HCT116 (cell line): ENCODE results near the gene DNLZ. TPM values are rescaled to one million over a fixed set of nuclear protein-coding genes. Genes with fewer than 3 reads are reported as not detected.

Source experiments
- ATAC-seq: fragments of 200-7000 bp; cut with Tn5 transposase; 2 replicates; pipeline ENCODE4 v1.9.1; 2020; ENCODE audit warnings: mild to moderate bottlenecking, moderate library complexity
- BruUV-seq: library from RNA; stranded (reverse); fragments of 400-500 nt; replicated peaks from 2 replicates; lab custom pipeline; 2021; lab: Mats Ljungman, UMichigan
- CTCF ChIA-PET: fragments of 300-600 bp; sonication (Branson Sonifier 250); formaldehyde crosslinking; loops from one replicate; lab custom pipeline; 2021; ENCODE audit warnings: antibody characterized with exemption; lab: Charles Lee
- POLR2A ChIA-PET: fragments of 300-600, 350-600 bp; sonication (Branson Sonifier 250); formaldehyde crosslinking; loops from one replicate; lab custom pipeline; 2021; ENCODE audit warnings: antibody characterized with exemption; lab: Charles Lee
- RAD21 ChIA-PET, 2 experiments: fragments of 300-600 bp; sonication (Branson Sonifier 250); formaldehyde crosslinking; loops; one replicate each; lab custom pipeline; 2023; ENCODE audit warnings: low total read pairs in 2 of 2; ENCODE audit not compliant: uncharacterized antibody in 2 of 2, unreplicated experiment in 2 of 2, low non-redundant PET in 1 of 2; lab: Charles Lee
- DNase-seq: peaks from one replicate; pipeline ENCODE4 v3.0.0-alpha.2; 2010; ENCODE audit warnings: low read depth, low spot score
- H2AFZ ChIP-seq: fragments of 200-600 bp; shearing (Covaris generic), sonication (generic); 2 replicates; pipeline ENCODE4 v1.6.1; 2017; ENCODE audit warnings: low read depth, mixed run types, mixed read lengths, antibody characterized with exemption, low read length; ENCODE audit not compliant: poor library complexity, severe bottlenecking
- H3K27ac ChIP-seq: 2 replicates; pipeline ENCODE4 v1.5.1; 2012; ENCODE audit warnings: low read depth, low read length
- H3K27me3 ChIP-seq: fragments of 200-600 bp; sonication (generic); 2 replicates; pipeline ENCODE4 v1.6.1; 2016; ENCODE audit warnings: mixed run types, low read length, mixed read lengths; ENCODE audit not compliant: insufficient read depth
- H3K36me3 ChIP-seq, 2 experiments: fragments of 200-500 bp in 1 of 2; fragments of 200-600 bp in 1 of 2; sonication (Bioruptor generic) in 1 of 2; sonication (generic) in 1 of 2; 2 replicates each; pipeline versions ENCODE4 v1.5.1 to v1.6.1; 2014 to 2016; ENCODE audit warnings: low read length in 2 of 2, inconsistent platforms in 1 of 2, mixed read lengths in 1 of 2, mixed run types in 1 of 2; ENCODE audit not compliant: insufficient read depth in 2 of 2, control insufficient read depth in 1 of 2
- H3K4me1 ChIP-seq, 2 experiments: fragments of 200-600 bp in 1 of 2; sonication (generic) in 1 of 2; 2 replicates each; pipeline versions ENCODE4 v1.5.1 to v1.6.1; 2012 to 2017; ENCODE audit warnings: low read length in 2 of 2, inconsistent platforms in 1 of 2, mild to moderate bottlenecking in 1 of 2, mixed read lengths in 1 of 2, mixed run types in 1 of 2, moderate library complexity in 1 of 2; ENCODE audit not compliant: insufficient read depth in 2 of 2, control insufficient read depth in 1 of 2
- H3K4me2 ChIP-seq: fragments of 200-600 bp; sonication (generic); 2 replicates; pipeline ENCODE4 v1.6.1; 2017; ENCODE audit warnings: mixed run types, low read length, mixed read lengths
- H3K4me3 ChIP-seq, 2 experiments: fragments of 200-600 bp in 1 of 2; sonication (generic) in 1 of 2; replicated peaks in 1 of 2; 2 replicates each; pipeline ENCODE4 v1.5.1; 2011 to 2016; ENCODE audit warnings: low read length in 2 of 2, control low read depth in 1 of 2, low read depth in 1 of 2, mild to moderate bottlenecking in 1 of 2, mixed read lengths in 1 of 2, mixed run types in 1 of 2
- H3K79me2 ChIP-seq: fragments of 200-600 bp; sonication (generic); 2 replicates; pipeline ENCODE4 v1.6.1; 2017; ENCODE audit warnings: mild to moderate bottlenecking, mixed run types, low read length, moderate library complexity, mixed read lengths; ENCODE audit not compliant: insufficient read depth
- H3K9ac ChIP-seq: fragments of 200-600 bp; sonication (generic); 2 replicates; pipeline ENCODE4 v1.6.1; 2016; ENCODE audit warnings: low read length, mixed read lengths
- H3K9me2 ChIP-seq: fragments of 200-600 bp; sonication (generic), shearing (Covaris generic); 2 replicates; pipeline ENCODE4 v1.6.1; 2017; ENCODE audit warnings: mixed run types, mild to moderate bottlenecking, moderate library complexity; ENCODE audit not compliant: insufficient read depth
- H3K9me3 ChIP-seq, 2 experiments: fragments of 200-500 bp in 1 of 2; fragments of 200-600 bp in 1 of 2; sonication (Bioruptor generic) in 1 of 2; sonication (generic) in 1 of 2; 2 replicates each; pipeline ENCODE4 v1.6.1; 2014 to 2017; ENCODE audit warnings: low read length in 2 of 2, mixed read lengths in 2 of 2, inconsistent platforms in 1 of 2, low read depth in 1 of 2, mild to moderate bottlenecking in 1 of 2, mixed run types in 1 of 2, moderate library complexity in 1 of 2; ENCODE audit not compliant: control insufficient read depth in 1 of 2, insufficient read depth in 1 of 2
- H4K20me1 ChIP-seq: fragments of 200-600 bp; sonication (generic), shearing (Covaris generic); 2 replicates; pipeline ENCODE4 v1.6.1; 2017; ENCODE audit warnings: mixed run types, mild to moderate bottlenecking, moderate library complexity; ENCODE audit not compliant: insufficient read depth
- ELF1 ChIP-seq: IDR thresholded peaks from 2 replicates; pipeline ENCODE4 v1.6.1; 2012; ENCODE audit warnings: low read depth, borderline replicate concordance
- EZH2phosphoT487 ChIP-seq: fragments of 200-600 bp; IDR thresholded peaks from 2 replicates; pipeline ENCODE4 v1.6.1; 2018; ENCODE audit warnings: antibody characterized with exemption, borderline replicate concordance
- POLR2A ChIP-seq: IDR thresholded peaks from 2 replicates; pipeline ENCODE4 v1.7.0; 2011; ENCODE audit warnings: borderline replicate concordance; ENCODE audit not compliant: insufficient read depth, insufficient read length; ENCODE audit errors: extremely low read depth
- POLR2AphosphoS5 ChIP-seq: IDR thresholded peaks from 2 replicates; pipeline ENCODE4 v1.6.1; 2011; ENCODE audit warnings: mild to moderate bottlenecking, low read depth, low read length, moderate library complexity
- SP1 ChIP-seq: IDR thresholded peaks from 2 replicates; pipeline ENCODE4 v1.6.1; 2012; ENCODE audit warnings: low read depth
- TCF7L2 ChIP-seq: IDR thresholded peaks from 2 replicates; pipeline ENCODE4 v1.7.0; 2011; ENCODE audit warnings: borderline replicate concordance, inconsistent platforms; ENCODE audit not compliant: insufficient read depth, insufficient read length; ENCODE audit errors: extremely low read depth
- ZFX ChIP-seq: fragments of 450-650 bp; IDR thresholded peaks from 2 replicates; pipeline ENCODE4 v1.6.1; 2017
- intact Hi-C: fragments of 100-400 bp; cut with micrococcal nuclease; formaldehyde crosslinking; loops from 2 replicates; pipeline ENCODE4 v1.10.0; 2022
- total RNA-seq: library from RNA; stranded (reverse); gene quantifications from one replicate; pipeline ENCODE4 v1.2.1, GENCODE V29; 2021; ENCODE audit not compliant: unreplicated experiment
- TF ChIP-seq, protein P1 (sequence below): IDR thresholded peaks from 2 replicates; pipeline ENCODE4 v1.6.1; 2011; ENCODE audit warnings: mild to moderate bottlenecking, low read length, moderate library complexity; ENCODE audit not compliant: insufficient replicate concordance; ENCODE audit errors: extremely low read depth
- TF ChIP-seq, protein P2 (sequence below): IDR thresholded peaks from 2 replicates; pipeline ENCODE4 v1.6.1; 2012
- TF ChIP-seq, protein P3 (sequence below): IDR thresholded peaks from 2 replicates; pipeline ENCODE4 v1.6.1; 2012; ENCODE audit warnings: low read depth

DNLZ gene
- total RNA-seq, 1 experiment from 2014 or later, result 21.9 TPM

DNA sequence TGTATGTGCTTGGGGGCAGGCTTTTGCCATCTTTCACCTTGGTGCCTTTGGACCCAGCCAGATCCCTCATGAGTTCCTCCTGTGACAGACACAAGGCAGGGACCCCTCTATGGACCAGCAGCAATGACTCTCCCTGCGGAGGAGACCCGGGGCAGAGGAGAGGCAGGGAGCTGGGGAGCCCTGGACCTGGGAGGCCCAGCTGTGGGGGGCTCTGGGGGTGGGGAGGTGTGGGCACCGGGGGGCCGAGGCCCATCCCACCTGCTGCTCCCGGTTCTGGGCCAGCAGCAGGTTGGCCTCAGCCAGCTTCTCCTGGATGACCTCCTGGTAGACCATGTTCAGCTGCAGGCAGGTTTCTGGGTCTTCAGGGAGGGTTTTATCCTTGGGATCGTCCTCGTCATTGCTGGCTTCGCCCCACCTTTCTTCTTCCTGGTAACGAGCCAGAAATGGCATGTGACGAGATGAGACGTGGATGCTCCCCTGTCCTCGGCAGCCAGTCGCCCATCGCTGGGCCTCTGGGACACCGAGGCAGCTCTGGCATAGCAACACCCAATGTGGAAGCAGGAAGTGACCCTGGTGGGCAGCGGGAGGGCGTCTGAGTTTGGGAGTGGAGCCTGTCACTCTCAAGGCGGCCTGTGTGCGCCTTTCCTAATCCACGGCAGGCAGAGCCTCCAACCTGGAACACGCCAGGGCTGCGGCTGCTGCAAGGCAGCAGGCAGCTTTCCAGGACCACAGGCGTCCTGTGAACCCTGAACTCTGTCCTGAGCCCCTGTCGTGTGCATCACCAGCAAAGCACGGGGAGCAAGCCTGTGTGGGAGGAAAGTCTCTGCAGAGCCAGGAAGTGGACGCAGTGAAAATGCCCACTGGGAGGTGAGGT, 32.0 kb upstream of the DNLZ start:
- no peak for DNase-seq
- intact Hi-C loops, result no loop called here
- Histone ChIP-seq H3K79me2 (peaks cover 60% of the 10 kb centered on the region), H3K9ac (no peak overlapping the region), H3K4me1 (peaks cover 7 to 14% of the 10 kb centered on the region in 2 experiments)
- BruUV-seq, result no TSS peak
- TF ChIP-seq SP1 (no peak), ZFX (no peak), POLR2A (no peak)
- TF ChIP-seq, protein P1, sequence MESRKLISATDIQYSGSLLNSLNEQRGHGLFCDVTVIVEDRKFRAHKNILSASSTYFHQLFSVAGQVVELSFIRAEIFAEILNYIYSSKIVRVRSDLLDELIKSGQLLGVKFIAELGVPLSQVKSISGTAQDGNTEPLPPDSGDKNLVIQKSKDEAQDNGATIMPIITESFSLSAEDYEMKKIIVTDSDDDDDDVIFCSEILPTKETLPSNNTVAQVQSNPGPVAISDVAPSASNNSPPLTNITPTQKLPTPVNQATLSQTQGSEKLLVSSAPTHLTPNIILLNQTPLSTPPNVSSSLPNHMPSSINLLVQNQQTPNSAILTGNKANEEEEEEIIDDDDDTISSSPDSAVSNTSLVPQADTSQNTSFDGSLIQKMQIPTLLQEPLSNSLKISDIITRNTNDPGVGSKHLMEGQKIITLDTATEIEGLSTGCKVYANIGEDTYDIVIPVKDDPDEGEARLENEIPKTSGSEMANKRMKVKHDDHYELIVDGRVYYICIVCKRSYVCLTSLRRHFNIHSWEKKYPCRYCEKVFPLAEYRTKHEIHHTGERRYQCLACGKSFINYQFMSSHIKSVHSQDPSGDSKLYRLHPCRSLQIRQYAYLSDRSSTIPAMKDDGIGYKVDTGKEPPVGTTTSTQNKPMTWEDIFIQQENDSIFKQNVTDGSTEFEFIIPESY, result no peak
- TF ChIP-seq, all 23 proteins: peak for 0
- no peak overlapping the region for H2AFZ ChIP-seq
- ATAC-seq, result no peak
- no peak overlapping the region for H3K4me2 ChIP-seq
- H3K4me3 ChIP-seq, result no peak overlapping the region
- H4K20me1 ChIP-seq, result no peaks in the 10 kb centered on the region
- no peaks in the 10 kb centered on the region for H3K9me2 ChIP-seq
- H3K9me3 ChIP-seq, result no peaks in the 10 kb centered on the region
- ChIA-PET CTCF (no interaction called here), RAD21 (no interaction called here), POLR2A (no interaction called here)
- H3K27me3 ChIP-seq, result no peaks in the 10 kb centered on the region
- H3K27ac ChIP-seq, result no peak overlapping the region
- peaks cover 44 to 61% of the 10 kb centered on the region in 2 experiments for H3K36me3 ChIP-seq

DNA sequence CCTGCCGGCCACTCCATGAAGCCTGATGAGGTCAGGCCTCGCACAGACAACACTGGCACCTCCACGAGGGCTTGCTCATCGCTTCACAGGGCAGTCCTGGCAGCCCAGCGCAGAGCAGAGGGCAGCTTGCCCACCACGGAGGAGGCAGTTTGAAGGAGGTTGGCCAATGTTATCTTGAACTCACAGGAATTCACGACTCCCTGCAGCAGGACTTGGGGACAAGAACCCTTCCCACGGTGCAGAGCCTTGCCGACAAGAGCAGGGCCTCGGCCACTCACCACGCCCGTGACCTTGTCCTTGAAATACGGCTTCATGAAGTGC, 31.4 kb upstream of the DNLZ start:
- ChIA-PET RAD21 (no interaction called here), POLR2A (no interaction called here), CTCF (no interaction called here)
- DNase-seq, result no peak
- Histone ChIP-seq H2AFZ (no peak overlapping the region), H4K20me1 (no peaks in the 10 kb centered on the region), H3K4me2 (no peak overlapping the region), H3K27ac (no peak overlapping the region), H3K79me2 (peaks cover 60% of the 10 kb centered on the region), H3K9ac (no peak overlapping the region), H3K27me3 (no peaks in the 10 kb centered on the region), H3K4me1 (peaks cover 7 to 9% of the 10 kb centered on the region in 2 experiments), H3K9me2 (no peaks in the 10 kb centered on the region), H3K4me3 (no peak overlapping the region), H3K9me3 (no peaks in the 10 kb centered on the region), H3K36me3 (peaks cover 45 to 61% of the 10 kb centered on the region in 2 experiments)
- BruUV-seq, result no TSS peak
- intact Hi-C loops, result no loop called here
- no peak for ATAC-seq
- TF ChIP-seq EZH2phosphoT487 (no peak), POLR2AphosphoS5 (no peak), ELF1 (no peak), SP1 (no peak), TCF7L2 (no peak)
- TF ChIP-seq, protein P1, result no peak
- TF ChIP-seq, protein P2, sequence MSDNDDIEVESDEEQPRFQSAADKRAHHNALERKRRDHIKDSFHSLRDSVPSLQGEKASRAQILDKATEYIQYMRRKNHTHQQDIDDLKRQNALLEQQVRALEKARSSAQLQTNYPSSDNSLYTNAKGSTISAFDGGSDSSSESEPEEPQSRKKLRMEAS, result no peak
- TF ChIP-seq, protein P3, sequence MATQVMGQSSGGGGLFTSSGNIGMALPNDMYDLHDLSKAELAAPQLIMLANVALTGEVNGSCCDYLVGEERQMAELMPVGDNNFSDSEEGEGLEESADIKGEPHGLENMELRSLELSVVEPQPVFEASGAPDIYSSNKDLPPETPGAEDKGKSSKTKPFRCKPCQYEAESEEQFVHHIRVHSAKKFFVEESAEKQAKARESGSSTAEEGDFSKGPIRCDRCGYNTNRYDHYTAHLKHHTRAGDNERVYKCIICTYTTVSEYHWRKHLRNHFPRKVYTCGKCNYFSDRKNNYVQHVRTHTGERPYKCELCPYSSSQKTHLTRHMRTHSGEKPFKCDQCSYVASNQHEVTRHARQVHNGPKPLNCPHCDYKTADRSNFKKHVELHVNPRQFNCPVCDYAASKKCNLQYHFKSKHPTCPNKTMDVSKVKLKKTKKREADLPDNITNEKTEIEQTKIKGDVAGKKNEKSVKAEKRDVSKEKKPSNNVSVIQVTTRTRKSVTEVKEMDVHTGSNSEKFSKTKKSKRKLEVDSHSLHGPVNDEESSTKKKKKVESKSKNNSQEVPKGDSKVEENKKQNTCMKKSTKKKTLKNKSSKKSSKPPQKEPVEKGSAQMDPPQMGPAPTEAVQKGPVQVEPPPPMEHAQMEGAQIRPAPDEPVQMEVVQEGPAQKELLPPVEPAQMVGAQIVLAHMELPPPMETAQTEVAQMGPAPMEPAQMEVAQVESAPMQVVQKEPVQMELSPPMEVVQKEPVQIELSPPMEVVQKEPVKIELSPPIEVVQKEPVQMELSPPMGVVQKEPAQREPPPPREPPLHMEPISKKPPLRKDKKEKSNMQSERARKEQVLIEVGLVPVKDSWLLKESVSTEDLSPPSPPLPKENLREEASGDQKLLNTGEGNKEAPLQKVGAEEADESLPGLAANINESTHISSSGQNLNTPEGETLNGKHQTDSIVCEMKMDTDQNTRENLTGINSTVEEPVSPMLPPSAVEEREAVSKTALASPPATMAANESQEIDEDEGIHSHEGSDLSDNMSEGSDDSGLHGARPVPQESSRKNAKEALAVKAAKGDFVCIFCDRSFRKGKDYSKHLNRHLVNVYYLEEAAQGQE, result no peak
